HG03108 (cell line): ENCODE measurements around the gene KANSL3.
"Not testable (repeated sequence)": the region's sequence is repeated elsewhere in the genome, so short reads cannot be mapped to it uniquely, and the experiment has no call there.

Source experiments
- ATAC-seq: cut with Tn5 transposase; IDR thresholded peaks from one replicate; pipeline ENCODE4 v1.9.1; 2021; ENCODE audit warnings: moderate library complexity; ENCODE audit not compliant: unreplicated experiment

Gene KANSL3

DNA sequence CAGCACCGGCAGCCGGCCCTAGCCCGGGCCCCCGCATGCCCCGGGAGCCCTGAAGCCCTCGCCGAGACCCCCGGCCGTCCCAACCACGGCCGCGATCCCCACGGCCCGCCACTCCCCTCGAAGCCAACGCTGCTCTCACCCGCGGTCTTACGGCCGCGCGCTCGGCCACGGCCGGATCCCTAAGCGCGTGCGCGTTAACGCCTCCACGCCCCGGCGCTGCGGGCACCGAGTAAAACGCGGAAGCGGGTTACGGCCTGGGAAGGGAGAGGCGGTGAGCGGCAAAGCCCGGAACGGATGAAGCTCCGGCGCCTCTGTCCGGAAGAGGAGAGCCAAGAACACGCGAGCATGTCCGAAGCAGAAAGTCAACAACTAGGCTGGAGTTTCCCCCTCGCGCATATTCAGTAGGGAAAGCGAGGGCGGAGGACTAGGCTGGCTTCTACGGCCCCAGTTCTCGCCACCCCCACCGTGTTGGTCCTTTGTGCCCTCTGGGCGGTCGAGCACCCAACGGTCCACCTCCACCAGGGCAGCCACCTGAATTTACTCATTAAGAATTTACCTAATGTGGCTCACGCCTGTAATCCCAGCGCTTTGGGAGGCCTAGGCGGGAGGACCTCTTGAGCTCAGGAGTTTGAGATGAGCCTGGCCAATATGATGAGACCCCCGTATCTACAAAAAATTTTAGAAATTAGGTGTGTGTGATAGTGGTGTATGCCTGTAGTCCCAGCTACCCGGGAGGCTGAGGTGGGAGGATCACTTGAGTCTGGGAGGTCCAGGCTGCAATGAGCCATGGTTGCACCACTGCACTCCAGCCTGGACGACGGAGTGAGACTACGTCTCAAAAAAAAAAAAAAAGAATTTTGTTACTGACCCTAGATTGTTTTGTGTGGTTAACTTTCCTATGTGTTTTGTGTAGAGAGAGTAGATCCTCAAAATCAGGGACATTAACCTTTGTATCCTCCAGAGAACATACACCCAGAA, at the start of gene KANSL3:
KANSL3 (minus strand) TSS at position 169 of the 978 bp plus-strand sequence. CDS start 1,177 bp downstream, outside the sequence.
- ATAC-seq: peak; percentile 79

DNA sequence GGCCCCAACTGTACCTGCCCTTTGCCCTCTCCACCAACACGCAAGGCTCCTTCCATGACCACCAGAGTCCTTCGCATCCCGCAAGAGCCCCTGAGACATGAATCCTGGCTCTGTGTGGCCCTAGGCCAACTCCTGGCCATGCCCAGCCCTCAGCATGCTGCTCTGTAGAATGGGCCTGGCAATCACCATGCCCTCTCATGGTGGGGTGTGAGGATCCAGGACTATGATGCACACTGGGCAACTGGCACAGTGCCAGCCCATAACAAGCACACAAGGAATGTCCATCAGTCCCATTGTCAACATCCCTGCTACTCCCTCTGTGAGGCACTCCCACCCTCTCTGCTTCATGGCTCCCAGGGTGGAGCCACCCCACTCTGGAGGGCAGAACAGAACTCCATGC, 49.2 kb upstream of the KANSL3 start:
- ATAC-seq: no peak

DNA sequence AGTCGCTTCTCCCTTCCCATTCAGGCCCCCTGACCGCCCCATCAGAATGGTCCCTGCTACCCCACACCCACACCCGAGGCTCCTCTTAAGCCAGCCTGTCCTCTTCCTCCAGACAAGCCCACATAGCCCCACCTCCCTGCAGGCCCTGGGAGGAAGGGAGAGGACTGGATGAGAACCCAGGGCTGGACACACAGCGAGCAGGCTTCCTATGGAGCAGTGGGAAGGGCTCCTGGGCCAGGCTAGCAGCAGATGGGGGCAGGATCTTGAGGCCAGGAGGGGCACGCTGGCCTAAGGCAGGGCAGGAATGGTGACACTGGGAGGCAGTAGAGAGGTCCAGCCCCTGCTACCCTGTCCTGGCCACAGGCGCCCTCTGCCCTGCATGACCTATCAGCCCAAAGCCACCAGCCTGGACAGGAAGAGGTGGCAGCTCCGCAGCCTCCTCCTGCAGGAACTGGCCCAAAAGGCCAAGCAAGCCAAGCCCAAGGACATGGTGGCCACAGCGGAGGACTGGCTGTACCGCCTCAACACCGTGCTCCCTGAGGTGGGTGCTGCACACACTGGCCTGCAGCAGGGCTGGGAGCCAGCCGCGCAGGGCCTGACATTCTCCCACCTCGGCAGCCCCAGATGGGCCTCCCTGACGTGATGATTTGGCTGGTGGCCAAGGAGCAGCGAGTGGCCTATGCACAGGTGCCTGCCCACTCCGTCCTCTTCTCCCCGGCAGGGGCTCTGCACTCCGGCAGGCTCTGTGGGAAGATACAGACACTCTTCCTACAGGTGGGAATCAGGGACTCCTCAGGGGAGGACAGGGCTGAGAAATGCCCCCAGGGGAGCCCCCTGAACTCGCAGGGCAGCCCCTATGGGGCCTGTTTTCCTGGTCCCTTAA, 47.7 kb upstream of the KANSL3 start:
- no peak for ATAC-seq

DNA sequence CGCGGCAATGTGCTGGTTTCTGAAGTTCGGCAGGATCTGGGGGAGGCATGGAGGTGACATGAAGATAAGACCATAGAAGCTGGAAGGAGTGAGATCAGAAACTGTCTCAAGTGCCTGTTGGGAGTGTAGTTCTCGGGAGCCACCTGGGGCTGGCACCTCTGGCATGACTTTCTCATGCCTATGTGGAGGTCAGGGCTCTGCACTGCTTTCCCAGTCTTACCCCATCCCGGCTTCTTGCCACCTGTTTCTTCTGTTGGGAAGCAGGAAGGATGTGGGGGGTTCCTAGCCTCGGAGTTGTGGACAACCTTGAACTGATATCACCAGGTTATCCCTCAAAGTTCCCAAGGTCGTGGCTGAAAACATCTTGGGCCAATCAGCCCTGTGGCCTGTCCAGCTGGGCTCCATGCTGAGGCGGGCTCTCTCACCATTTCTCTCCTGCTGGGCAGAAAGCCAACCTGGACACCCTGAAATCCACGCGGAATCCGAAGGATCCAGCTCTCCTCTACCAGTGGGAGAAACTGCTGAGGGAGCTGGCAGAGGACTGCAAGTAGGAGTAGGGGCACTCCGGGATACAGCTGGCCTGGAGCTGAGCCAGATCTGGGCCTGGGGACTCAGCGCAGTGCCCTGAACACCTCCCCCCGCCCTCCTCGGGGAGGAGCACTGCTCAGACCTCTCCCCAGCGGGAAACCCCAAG, 46.9 kb upstream of the KANSL3 start:
- ATAC-seq: no peak

DNA sequence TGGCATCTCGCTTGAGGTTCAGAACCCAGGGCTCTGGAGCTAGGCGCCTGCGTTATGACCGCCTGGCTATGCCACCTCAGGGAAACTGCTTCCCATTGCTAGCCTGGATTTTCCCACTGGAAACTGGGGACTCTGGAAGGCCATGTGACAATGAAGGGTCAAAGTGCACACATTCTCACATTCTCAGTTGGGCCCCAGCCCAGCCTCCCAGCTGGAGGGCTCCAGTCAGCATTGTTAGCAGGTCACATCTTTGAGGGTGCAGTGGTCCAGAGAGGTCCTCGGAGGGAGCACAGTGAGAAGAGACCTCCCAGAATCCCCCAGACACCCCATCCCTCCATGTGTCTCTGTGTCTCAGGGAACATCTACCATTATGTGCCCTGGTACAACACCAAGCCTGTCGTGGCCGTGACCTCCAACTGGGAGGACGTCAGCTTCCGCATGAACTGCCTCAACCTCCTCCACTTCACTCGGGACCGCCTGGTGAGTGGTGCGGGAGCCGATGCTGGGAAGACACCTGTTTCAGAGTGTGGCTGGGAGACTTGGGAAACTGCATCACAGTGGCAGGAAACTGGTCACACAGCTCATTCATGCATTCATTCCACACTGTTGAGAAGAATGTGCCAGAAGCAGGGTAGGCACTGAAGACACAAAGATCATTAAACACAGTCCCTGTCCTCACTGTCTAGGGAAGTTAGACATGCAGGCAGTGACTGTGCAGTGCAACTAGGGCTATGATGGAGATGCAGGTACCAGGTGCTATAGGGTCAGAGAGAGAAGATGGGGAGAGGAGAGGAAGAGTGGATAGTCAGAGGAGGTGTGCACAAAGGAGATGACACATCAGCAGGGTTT, 46.1 kb upstream of the KANSL3 start:
- ATAC-seq: no peak

DNA sequence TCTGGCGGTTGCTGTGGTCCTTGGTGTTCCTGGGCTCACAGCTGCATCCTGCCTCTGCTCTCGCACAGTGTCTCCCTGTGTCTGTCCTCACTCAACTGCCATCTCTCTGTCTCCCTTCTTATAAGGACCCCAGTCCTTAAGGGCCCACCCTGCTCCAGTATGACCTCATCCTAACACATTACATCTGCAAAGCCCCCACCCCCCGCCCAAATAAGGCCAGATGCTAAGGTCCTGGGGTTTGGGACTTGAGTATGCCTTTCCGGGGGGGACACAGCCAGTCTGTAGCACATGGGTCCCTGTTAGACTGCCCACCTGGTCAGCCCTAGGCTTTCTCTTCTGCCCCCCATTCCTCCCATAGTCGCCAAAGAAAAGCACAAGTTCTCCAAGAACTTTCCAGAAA, 45.2 kb upstream of the KANSL3 start:
- no peak for ATAC-seq

DNA sequence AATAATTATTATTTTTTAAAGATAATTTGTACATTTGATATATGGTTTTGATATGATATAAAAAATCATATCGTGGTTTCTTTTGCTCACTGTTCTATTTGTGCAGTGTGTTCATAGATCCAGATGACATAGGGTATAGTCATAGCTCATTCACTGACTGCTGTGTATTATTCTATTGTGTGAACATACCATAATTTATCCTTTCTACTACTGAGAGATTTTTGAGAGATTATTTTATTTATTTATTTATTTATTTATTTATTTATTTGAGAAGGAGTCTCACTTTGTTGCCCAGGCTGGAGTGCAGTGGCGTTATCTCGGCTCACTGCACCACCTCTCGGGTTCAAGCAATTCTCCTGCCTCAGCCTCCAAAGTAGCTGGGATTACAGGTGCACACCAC, 43.4 kb upstream of the KANSL3 start:
- ATAC-seq: no peak

DNA sequence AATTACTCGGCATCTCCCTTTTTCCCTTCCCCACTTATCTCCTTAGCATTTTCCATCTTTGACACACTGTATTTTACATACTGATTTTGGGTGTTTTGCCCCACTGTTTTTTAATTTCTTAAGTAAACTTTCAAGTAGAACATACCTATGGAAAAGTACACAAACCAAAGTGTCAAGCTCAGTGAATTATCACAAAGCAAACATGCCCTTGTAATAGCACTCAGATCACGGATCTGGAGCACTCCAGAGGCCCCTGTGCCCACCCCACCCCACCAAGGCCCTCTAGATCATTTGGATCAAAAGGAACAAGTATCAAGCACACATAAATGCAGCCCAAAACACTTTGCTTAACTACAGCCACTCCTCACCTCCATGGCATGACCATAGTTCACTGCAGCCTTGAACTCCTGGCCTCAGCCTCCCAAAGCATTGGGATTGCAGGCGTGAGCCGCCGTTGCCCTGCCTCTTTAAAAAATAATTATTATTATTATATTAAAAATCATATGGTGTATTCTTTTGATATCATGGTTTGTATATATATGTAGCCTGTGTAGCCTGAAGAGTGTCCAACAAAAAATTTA, 42.5 kb upstream of the KANSL3 start:
- ATAC-seq: no peak

DNA sequence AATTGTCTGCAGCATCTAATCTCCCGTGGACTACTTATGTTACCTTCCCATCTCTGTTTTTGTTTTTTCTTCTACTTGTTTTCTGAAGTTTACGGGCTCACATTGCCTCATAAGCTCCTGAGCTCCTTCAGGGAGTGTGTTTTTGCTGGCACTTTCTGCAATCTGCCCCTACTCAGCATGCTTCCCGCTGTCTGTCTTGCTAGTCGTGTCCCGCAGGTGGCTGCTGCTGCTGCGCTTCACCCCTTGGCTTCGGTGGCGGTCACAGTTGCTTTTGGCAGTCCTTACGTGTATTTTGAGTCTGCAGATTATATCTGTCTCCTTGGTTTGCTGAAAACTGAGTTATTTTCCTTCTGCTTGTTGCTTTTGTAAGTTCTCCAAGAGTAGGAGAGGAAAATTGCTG, 41.7 kb upstream of the KANSL3 start:
- no peak for ATAC-seq

DNA sequence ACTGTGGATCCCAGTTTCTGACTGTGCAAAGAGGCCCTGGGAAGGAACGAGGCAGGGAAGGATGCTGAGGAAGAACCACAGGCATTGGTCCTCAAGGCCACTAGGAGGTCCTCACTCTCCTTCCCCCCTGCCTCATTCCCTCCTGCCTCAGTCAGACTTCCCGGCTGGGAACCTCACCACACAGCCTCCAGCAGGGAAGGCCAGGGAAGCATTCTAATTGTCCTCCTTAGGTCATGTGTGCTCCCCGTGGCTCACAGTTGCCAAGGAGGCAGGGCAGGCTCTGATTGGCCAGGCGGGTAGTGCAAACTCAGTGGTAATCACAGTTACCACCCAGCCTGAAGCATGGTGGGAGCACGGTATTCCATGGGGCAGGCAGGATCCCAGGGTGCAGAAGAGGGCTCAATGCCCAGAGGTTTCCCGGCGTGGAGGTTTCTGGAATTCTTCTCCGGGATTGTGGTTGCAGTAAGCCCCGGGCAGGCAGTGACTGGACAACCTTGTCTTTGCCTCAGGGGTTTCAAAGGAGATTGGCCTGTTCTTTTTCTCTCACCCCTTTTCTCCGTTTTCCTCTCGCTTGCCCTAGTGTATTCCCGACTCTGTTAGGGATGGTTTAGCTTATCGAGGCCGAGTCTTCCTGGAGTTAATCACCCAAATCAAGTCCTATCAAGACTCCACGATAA, 31.6 kb upstream of the KANSL3 start:
- no peak for ATAC-seq

DNA sequence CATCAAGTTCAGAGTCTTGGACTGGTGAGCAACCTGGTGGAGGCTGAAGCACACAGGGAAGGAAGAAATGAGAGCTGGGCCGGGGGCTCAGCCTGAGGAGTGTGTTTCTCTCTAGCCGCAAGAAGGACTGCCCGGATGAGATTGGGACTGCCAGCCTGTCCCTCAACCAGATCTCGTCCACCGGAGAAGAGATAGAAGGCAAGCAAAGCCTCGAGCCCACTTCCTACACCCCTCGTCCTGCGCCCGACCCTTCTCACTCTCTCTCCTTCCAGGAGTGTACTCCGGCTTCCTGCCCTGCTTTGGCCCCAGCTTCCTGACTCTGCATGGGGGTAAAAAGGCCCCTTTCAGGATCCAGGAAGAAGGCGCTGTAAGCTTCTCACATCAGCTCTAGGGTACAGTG, 30.7 kb upstream of the KANSL3 start:
- ATAC-seq: no peak

DNA sequence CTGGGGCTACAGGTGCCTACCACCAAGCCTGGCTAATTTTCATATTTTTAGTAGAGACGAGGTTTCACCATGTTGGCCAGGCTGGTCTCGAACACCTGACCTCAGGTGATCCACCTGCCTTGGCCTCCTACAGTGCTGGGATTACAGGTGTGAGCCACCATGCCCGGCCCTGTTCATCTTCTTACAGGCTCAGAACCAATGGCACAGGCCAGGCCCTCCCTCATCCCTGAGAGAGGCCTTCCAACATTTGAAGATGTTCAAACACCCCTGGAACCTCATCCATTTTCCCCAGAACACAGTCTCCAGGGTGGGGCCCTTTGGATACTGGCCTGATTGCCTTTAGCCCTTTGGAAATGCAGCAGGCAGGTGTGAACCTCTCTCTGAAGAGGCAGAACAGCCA, 27.6 kb upstream of the KANSL3 start:
- ATAC-seq: not testable (repeated sequence)

DNA sequence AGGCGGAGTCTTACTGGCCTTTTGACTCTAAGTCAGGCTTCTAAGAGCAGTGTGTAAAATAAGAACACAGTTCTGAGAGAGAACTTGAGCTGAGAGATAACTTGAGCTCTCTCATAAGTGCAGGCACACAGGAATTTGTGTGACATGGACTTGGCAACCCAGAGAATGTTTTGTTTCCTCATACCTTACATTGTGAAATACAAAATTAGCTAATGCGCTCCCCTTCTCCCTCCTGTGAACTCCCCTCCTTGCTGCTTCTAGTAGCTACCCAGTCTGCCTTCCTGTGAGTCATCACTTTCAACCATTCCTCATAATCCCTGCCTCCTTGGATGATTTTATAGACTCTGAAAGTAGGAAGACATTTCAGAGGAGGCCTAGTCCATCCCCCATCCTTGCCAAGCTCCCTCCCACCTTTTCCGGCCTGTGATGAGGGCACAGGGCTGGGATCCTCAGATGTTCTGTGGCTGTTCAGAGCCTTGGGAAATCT, 27.0 kb upstream of the KANSL3 start:
- no peak for ATAC-seq

DNA sequence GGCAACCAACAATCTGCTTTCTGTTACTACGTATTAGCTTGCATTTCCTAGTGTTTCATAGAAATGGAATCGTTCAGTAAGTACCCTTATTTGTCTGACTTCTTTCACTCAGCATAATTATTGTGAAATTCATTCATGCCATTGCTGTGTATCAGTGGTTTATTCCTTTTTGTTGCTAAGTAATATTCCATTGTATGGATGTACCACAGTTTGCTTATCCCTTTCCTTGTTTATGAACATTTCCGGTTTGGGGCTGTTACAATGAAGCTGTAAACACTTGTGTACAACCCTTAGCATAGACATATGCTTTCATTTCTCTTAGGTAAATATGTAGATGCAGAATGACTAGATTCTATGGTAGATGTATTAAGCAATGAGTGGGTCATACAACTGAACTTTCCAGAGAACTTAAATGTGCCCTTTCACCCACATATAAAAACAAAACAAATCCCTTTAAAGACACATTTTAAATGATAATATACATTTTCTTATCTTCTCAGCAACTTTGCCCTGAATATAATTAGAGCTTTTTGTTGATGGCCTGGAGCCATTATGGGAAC, 26.3 kb upstream of the KANSL3 start:
- no peak for ATAC-seq

DNA sequence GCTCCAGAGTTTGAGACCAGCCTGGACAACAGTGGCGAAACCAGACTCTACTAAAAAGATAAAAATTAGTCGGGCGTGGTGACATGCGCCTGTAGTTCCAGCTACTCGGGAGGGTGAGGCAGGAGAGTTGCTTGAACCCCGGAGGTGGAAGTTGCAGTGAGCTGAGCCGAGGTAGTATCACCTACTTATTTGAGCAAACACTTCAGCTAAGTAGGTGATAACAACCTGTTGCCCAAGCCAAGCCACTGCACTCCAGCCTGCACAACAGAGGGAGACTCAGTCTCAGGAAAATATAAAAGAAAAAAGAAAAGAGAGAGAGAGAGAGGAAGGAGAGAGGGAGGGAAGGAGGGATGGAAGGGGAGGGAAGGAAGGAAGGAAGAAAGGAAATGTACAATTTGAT, 25.7 kb upstream of the KANSL3 start:
- ATAC-seq: no peak

DNA sequence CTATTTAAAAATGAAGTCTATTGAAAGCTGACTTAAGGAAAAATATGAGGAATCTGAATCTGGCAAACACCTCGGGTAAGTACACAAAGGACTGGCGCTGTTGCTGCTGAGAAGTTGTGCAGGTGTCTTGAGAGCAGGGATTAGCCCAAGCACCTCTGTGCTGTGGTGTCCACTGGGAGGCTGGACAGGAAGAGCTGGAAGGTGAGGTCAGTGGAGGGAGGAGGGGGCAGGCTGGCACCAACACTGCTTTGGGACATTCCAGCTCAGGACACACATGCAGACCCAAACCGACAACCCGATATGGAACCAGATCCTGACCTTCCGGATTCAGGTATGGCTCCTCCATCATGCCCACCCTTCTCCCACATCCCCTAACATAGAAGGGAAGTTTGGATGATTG, 25.1 kb upstream of the KANSL3 start:
- ATAC-seq: no peak

DNA sequence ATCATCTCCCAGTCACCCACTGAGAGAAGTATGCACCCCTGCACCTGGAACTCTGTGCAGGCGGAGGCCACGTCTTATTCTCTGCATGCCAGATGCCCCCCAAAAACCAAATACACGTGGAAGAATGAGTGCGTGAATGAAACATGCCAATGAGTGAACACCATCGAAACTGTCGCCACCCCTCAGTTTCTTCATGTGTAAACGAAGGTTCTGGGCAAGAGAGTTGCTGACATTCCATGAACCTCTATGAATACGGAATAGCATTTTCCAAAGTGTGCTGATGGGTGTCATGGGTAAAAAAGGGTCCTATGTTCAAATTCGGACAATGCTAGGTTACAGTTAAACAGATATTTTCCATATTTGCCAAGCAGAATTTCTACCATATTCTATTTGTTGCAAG, 24.2 kb upstream of the KANSL3 start:
- ATAC-seq: no peak

DNA sequence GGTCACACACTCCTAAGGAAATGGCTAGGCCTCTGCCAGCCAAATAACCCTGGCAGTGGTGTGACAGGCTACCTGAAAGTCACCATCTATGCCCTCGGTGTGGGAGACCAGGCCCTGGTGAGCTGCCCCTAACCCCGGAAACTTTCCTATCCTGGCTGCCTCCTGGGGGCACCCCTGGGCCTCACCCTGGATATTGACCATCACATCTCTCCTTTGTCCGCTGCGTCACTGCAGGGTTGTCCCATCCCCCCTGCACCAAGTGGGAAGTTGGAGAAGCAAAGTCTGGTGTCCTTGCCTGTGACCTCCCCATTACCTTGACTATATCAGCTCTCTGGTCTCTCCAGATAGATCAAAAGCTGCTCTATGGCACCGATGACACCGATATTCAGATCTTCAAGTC, 23.2 kb upstream of the KANSL3 start:
- ATAC-seq: no peak

DNA sequence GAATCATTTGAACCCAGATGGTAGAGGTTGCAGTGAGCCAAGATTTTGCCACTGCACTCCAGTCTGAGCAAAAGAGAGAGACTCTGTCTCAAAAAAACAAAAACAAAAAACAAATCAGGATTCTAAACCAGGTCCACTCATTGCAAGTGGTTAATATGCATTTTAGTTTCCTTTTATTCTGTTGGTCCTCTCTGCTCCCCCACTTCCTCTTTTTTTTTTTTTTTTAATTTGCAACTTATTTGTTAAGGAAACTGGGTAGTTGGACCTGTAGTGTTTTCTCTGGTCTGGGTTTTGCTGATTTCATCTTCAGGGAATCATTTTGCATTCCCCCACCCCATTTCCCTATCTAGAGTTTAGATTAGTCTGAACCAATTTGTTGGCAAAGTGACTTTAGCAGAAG, 18.4 kb upstream of the KANSL3 start:
- no peak for ATAC-seq
